Midbrain (tissue), 1 donor: Measurements from ENCODE around the gene WDR37.
"Not testable (repeated sequence)": the region's sequence is repeated elsewhere in the genome, so short reads cannot be mapped to it uniquely, and the experiment has no call there.

Source experiments
- DNase-seq: peaks from one replicate; lab custom pipeline; 2025; lab: John Stamatoyannopoulos, UW

WDR37 gene

GRCh38 chr10:1043532-1043995, 12.6 kb upstream of the WDR37 start:
- peak; percentile 43 for DNase-seq

DNA sequence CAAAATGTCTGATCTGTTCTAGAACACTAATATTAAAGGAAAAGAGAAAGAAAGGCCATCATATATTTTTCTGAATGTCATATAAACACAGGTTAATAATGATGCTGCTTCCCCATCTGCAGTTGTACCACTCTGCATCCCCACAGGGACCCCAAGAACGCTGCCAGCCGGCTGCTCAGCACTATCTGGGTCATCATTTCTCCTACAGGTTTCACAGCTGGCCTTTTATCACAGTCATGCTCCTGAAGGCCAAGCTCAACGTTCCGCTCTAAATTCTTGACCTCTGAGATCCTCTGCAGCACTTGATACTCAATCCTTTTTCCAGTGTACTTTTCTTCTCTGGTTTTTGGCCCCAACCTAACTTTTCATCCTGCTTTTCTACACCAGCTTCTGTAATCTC, 12.0 kb upstream of the WDR37 start:
- no peak for DNase-seq

- no peak for DNase-seq
These were observed 11.2 kb upstream of the WDR37 start for GRCh38 chr10:1044964-1045363.

GRCh38 chr10:1045415-1045814, 10.8 kb upstream of the WDR37 start:
- no peak for DNase-seq

DNA sequence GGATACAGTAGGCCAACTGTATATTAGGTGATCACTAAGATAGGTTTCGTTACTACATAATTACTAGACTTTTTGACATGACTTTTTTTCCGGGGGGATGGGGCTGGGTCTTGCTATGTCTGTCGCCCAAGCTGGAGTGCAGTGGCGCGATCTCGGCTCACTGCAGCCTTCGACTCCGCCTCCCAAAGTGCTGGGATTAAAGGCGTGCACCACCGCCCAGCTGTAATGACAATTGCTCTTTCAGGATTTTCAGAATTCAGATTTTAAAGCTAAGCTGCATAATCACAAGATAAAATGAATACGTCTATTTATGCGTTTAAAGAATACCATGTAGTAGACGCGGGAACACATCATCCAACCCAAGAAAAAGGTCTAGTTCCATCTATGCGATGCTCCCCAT, 8.2 kb upstream of the WDR37 start:
- peak; percentile 51 for DNase-seq

GRCh38 chr10:1048349-1048731, 7.8 kb upstream of the WDR37 start:
- DNase-seq: peak; percentile 77

DNA sequence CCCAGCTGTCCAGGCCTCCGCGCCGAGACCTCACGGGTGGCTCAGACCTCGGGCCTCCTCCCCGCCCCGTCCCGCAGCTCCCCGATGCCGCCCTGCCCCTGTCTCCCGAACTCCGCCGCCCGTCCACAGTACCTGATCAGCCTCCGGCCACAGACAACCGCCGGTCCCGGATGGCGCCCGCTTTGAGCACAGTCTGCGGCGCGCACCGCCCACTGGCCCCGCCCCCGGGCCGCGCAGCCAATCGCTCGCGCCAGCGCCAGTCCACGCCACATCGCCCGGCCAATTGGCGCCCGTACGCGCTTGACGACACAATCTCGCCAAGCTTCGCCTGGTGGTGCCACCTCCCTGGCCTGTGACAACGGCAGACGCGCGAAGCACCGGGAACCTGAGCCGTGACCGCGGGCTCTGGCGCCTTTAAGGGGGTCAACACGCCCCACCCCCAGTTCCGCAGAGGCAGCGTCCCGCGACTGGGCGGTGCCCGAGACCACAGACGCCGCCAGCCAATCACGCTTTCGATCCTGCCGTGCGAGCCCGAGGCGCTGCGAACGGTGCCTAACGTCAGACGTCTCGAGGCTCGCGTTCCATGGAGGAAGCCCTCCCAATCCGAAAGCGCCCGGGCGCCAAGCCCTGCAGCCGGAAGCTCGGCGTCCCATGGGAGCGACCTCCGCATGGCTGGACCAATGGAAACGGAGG, 7.3 kb upstream of the WDR37 start, which contains the start of gene IDI1:
Gene IDI1 (minus strand): TSS at position 388 of the 693 bp plus-strand sequence. CDS start 116 bp downstream, at position 272.
- peak; percentile 97 for DNase-seq

- DNase-seq: no peak
These were observed 6.7 kb upstream of the WDR37 start for GRCh38 chr10:1049425-1049958.

DNA sequence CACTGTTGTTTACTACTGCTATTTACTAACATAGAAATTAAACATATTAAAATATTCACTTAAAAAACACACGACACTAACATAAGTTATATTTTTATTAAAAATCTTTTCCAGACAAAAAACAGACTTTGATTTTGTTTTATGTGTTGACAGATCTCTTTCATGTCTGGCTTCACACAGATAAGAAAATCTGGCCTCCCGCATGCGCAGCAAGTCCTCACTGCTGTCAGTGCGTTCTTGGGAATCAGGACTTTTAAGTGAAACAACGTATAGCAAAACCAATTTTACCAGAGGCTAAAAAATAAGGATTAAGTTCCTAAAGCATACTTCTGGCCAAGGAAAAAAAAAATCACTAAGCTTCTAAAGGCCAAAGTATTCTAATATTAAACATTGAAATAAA, 6.0 kb upstream of the WDR37 start:
- DNase-seq: no peak

- DNase-seq: no peak
These were observed 5.6 kb upstream of the WDR37 start for GRCh38 chr10:1050554-1050953.

GRCh38 chr10:1054684-1055083, 1.5 kb upstream of the WDR37 start:
- no peak for DNase-seq

DNA sequence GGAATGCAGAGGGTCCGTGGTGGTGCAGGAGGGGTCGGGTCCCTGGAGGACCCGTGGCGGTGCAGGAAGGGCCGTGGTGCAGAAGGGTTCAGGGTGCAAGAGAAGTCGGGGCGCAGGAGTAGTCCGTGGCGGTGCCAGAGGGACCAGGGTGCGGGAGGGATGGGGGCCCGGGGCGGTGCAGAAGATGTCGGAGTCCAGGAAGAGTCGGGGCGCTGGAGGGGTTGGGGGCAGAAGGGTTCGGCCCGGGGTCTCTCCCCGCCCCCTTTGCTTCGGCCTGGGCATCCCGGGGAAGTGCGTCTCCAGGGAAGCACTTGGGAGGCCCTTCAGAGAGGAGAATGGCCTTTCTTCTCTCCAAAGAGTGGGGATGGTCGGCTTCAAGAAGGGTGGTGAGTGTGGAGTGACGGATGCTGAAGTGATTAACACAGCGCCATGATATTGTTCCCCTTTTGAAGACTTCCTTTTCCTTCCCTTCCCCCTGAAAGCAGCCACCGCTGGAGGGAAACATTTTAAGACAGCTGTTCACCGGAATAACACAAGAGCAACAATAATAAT, 997 bp downstream of the WDR37 start:
- no peak for DNase-seq

DNA sequence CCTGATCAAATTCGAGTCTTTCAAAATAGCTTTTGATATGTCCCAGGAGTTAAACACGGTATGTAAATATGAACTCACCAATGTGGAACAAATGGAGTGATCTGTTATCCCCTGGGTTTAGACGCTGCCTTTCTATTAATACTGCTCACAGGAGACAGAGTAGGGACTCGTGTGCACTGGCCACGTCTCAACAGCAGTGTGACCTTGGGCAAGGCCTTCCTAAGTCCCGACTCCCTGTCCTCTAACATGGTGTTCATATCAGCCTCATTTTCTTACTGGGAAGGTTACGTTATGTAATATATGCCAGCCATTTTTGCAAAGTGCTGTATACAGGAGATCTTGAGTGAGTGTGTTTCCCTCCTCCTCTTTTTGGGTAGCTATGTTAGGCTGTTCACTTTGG, 1.8 kb downstream of the WDR37 start:
- DNase-seq: no peak

- no peak for DNase-seq
These were observed 3.7 kb downstream of the WDR37 start for GRCh38 chr10:1059902-1060301.

- no peak for DNase-seq
These were observed 6.0 kb downstream of the WDR37 start for GRCh38 chr10:1061930-1062774.

- DNase-seq: no peak
These were observed 7.2 kb downstream of the WDR37 start for GRCh38 chr10:1063232-1063865.

GRCh38 chr10:1064964-1065247, 8.7 kb downstream of the WDR37 start:
- no peak for DNase-seq

DNA sequence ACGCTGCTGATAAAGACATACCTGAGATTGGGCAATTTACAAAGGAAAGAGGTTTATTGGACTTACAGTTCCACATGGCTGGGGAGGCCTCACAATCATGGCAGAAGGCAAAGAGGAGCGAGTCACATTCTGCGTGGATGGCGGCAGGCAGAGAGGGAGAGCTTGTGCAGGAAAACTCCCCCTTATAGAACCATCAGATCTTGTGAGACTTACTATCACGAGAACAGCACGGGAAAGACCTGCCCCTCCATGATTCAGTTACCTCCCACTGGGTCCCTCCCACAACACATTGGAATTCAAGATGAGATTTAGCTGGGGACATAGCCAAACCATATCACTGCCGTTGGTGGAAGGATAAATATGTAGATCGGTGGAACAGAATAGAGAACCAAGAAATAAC, 10.5 kb downstream of the WDR37 start:
- DNase-seq: not testable (repeated sequence)

GRCh38 chr10:1068380-1069361, 12.5 kb downstream of the WDR37 start:
- no peak for DNase-seq

DNA sequence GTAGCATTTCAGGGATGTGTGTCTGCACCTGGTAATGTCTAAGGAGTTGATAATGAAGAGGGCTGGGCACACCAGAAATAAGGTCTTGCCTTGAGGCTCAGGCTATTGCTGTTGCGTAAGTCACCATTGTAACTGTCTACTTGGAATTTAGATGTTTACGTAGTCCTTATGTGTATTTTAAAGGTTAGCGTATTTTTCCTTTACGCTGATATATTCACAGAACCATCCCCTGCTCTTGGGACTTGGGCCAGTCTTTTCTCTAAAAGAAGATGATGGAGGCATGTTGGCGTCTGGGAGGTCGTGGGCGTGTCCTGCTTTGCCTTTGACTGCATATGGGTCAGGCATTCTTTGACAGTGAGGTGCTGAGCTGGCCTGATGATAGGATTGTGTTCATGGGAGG, 14.7 kb downstream of the WDR37 start:
- no peak for DNase-seq

GRCh38 chr10:1074052-1074747, 18.0 kb downstream of the WDR37 start:
- DNase-seq: no peak
